GM12891 (cell line): ENCODE measurements around the gene UBASH3B.

Experiments
- DNase-seq: peaks from one replicate; pipeline ENCODE4 v3.0.0; 2011; ENCODE audit warnings: low spot score; ENCODE audit not compliant: insufficient read length
- FAIRE-seq: peaks from 2 replicates; lab custom pipeline; 2011; peaks lifted over from hg19 to GRCh38; lab: Jason Lieb, UNC
- PAX5 ChIP-seq: IDR thresholded peaks from 2 replicates; pipeline ENCODE4 v1.6.1; 2011; ENCODE audit warnings: low read length, moderate library complexity, mild to moderate bottlenecking; ENCODE audit not compliant: insufficient read depth, severe bottlenecking
- POLR2A ChIP-seq: IDR thresholded peaks from 2 replicates; pipeline ENCODE4 v1.6.1; 2011; ENCODE audit warnings: low read depth, low read length, control low read depth
- POLR2AphosphoS5 ChIP-seq: IDR thresholded peaks from 2 replicates; pipeline ENCODE4 v1.6.1; 2011; ENCODE audit warnings: low read depth, low read length, control low read depth
- POU2F2 ChIP-seq: IDR thresholded peaks from 2 replicates; pipeline ENCODE4 v1.6.1; 2011; ENCODE audit warnings: low read depth, mild to moderate bottlenecking, control low read depth, low read length, moderate library complexity
- SPI1 ChIP-seq: IDR thresholded peaks from 2 replicates; pipeline ENCODE4 v1.6.1; 2011; ENCODE audit warnings: low read depth, low read length, control low read depth
- TAF1 ChIP-seq: IDR thresholded peaks from 2 replicates; pipeline ENCODE4 v1.6.1; 2011; ENCODE audit warnings: low read depth, low read length, control low read depth

UBASH3B gene

GRCh38 chr11:122776546-122776945, 121.0 kb downstream of the UBASH3B start:
- DNase-seq, result no peak
- no peak for FAIRE-seq
- TF ChIP-seq POLR2A, result no peak
- no peak for TF ChIP-seq POU2F2
- TF ChIP-seq PAX5, result no peak

- no peak for FAIRE-seq
- TF ChIP-seq TAF1, result no peak
- TF ChIP-seq SPI1, result no peak
- no peak for TF ChIP-seq PAX5
- no peak for TF ChIP-seq POU2F2
- TF ChIP-seq POLR2A, result no peak
- TF ChIP-seq POLR2AphosphoS5, result no peak
Measured at GRCh38 chr11:122777343-122777742, 121.8 kb downstream of the UBASH3B start.

GRCh38 chr11:122778148-122778547, 122.6 kb downstream of the UBASH3B start:
- DNase-seq (no peak), FAIRE-seq (no peak)
- TF ChIP-seq PAX5, result no peak
- TF ChIP-seq POU2F2, result no peak
- TF ChIP-seq SPI1, result no peak
- no peak for TF ChIP-seq TAF1

More at GRCh38 chr11:122777343-122777742, 121.8 kb downstream of the UBASH3B start:
- no peak for DNase-seq

DNA sequence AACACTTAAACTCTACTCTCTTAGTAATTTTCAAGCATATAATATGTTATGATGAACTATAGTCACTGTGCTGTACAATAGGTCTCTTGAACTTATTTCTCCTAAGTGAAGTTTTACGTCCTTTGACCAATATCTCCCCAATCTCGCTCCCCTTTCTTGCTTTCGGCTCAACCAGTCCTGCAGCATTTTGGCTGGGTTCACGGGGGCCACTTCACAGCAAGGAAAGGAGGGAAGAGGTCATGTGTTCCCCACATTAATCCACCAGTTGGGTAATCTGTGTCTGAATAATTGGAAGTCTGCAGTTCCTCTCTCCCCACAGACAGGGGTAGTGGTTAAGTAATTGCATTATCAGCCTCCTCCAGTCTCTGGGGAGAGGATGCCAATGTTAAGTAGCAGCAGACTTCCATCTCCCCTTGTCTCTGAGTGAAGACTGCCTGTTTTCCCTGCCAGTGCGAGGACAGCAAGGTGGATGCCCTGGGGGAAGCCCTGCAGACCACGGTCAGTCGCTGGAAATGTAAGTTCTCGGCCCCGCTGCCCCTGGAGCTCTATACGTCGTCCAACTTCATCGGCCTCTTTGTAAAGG, 123.6 kb downstream of the UBASH3B start:
- no peak for DNase-seq

DNA sequence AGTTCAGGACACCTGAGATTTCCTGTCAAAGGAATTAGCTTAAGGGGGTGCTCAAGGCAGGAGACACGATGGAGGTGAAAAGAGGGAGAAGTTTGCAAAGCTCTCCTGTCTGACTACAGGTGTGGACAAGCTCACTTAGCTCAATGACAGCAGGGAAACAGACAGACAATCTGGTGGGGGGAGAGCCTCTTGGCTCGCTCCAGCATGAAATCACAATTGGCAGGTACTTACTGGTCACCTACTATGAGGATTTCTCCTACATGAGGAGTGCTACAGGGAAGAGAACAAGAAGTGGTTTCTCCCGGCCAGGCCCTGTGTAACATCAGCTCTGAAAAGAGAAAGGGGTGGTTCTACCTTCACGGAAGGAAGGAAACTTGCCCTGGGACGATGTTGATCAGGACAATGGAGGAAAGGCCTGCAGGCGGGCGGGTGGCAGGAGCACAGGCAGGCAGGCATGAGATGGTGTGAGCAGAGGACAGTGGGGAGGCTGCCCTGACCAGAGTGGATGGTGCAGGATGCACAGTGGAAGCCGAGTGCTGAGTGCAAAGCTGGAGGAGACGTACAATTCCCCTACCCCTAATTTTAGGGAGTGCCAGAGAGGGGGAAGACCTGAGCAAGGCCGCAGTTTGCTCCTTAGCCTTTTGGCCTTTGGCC, 124.9 kb downstream of the UBASH3B start:
- FAIRE-seq (no peak), DNase-seq (no peak)
- no peak for TF ChIP-seq POLR2AphosphoS5

More for the DNA sequence above, 123.6 kb downstream of the UBASH3B start:
- FAIRE-seq, result no peak
- TF ChIP-seq PAX5, result no peak
- TF ChIP-seq SPI1, result no peak
- no peak for TF ChIP-seq POU2F2
- no peak for TF ChIP-seq TAF1
- no peak for TF ChIP-seq POLR2A
- no peak for TF ChIP-seq POLR2AphosphoS5

DNA sequence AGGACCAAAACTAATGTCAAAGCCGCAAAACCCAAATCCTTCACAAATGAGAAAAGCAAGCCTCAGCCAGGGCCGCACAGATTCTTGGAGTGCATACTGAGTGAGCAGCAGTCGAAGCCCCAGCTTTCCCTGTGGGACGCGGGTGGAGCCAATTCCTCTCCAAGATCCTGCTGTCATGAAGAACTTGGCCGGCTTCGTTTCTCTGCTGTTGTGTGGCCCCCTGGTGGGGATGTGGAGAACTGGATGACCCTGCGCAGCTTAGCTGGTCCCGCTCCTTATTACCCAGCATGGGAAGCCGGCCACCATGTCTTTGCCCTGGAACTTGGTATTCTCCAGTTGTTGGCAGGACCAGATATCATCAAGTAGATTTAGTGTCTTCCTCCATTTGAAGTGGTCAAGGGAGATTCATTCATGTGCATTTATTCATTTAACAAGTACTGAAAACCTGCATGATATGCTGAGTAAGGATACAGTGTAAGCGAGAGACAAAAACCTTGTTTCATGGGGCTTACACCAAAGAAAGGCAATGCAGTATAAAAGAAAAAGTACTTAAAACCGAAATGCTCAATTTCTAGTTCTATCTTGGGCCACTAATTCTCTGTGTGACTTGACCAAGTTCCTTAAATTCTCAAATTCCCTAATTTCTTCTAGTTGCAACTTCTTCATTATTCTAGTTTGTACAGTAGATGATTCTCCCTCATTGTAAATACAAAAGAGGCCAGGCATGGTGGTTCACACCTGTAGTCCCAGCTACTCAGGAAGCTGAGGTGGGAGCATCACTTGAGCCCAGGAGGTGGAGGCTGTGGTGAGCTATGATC, 126.1 kb downstream of the UBASH3B start:
- peak; percentile 56 for DNase-seq
- TF ChIP-seq TAF1 (no peak), POU2F2 (no peak), POLR2A (no peak), PAX5 (no peak), SPI1 (no peak), POLR2AphosphoS5 (no peak)
- FAIRE-seq, result peak; percentile 90

- no peak for TF ChIP-seq PAX5
- TF ChIP-seq POU2F2, result no peak
- TF ChIP-seq TAF1, result no peak
- TF ChIP-seq POLR2A, result no peak
- TF ChIP-seq SPI1, result no peak
- no peak for TF ChIP-seq POLR2AphosphoS5
- no peak for DNase-seq
- no peak for FAIRE-seq
Measured at GRCh38 chr11:122782222-122782621, 126.7 kb downstream of the UBASH3B start.

GRCh38 chr11:122784325-122784955, 128.9 kb downstream of the UBASH3B start:
- DNase-seq (no peak), FAIRE-seq (no peak)
- no peak for TF ChIP-seq POLR2A
- no peak for TF ChIP-seq PAX5
- no peak for TF ChIP-seq SPI1

- TF ChIP-seq SPI1 (no peak), POU2F2 (no peak), PAX5 (no peak), POLR2AphosphoS5 (no peak), POLR2A (no peak), TAF1 (no peak)
- FAIRE-seq (no peak), DNase-seq (no peak)
Measured at GRCh38 chr11:122785031-122785541, 129.6 kb downstream of the UBASH3B start.
